ENCODE data around the gene CDCA7. TPM values are rescaled to one million over a fixed set of nuclear protein-coding genes. Genes with fewer than 3 reads are reported as not detected.

The CDCA7 gene
- total RNA-seq, 1 experiment from 2014 or later, result 29.3 TPM

DNA sequence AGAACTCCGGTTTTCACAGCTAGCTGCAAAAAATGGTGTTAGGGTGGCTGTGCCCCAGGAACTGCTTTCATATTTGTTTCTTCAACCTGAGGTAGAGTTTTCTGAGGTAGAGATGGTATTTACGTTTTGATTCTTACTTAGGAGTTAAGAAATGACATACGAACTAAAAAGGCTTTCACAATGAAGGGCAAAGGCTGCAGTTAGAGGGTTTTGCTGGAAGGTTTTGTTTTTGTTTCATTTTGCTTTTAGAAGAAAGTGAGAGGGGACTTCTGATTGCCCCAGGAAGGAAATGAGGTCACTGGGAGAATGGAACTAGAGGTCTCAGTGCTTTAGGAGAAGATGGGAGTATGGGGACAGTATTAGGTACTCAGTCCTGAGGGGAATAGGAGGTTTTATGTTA lies 15.5 kb downstream of the CDCA7 start:
- ChIA-PET CTCF (no interaction called here), POLR2A (ENCODE audit: unreplicated experiment) (no interaction called here)
- no TSS peak for BruUV-seq (replicated peaks)

DNA sequence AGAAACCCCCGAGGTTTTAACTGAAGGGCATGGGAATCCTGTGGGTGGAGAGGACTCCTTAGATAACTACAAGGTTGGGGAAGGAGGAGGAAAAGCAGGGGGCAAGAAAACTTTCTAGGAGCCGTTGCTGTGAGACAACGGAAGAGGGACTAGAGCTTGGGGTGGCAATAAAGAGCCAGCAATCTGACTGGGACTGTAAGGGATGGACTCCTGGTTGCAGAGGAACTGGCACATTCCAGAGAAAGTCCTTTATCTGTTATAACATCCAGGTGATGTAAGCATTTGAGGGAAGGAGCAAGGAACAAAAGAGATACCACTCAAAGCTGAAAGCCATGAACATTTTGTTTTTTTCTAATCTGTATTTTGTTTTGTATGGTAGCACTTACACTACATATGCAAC lies 16.4 kb downstream of the CDCA7 start:
- no peak overlapping the region for H3K27ac ChIP-seq (ENCODE audit: low read length)
- no peaks in the 10 kb centered on the region for H3K27me3 ChIP-seq (ENCODE audit: low read length)
- ChIA-PET CTCF (no interaction called here), POLR2A (ENCODE audit: unreplicated experiment) (no interaction called here)
- H3K9me3 ChIP-seq (ENCODE audit: low read length), result no peaks in the 10 kb centered on the region
- H2AFZ ChIP-seq (ENCODE audit: low read length), result no peak overlapping the region
- no peaks in the 10 kb centered on the region for H3K9me2 ChIP-seq (replicated peaks; ENCODE audit: low read length)
- no TSS peak for BruUV-seq (replicated peaks)
- H3K4me2 ChIP-seq (ENCODE audit: low read length), result no peak overlapping the region
- intact Hi-C loops (cut with micrococcal nuclease), result no loop called here
- DNase-seq (no peak), ATAC-seq (no peak)
- no peaks in the 10 kb centered on the region for H3K4me1 ChIP-seq (ENCODE audit: insufficient read depth, low read length)
- H3K4me3 ChIP-seq (ENCODE audit: low read length), result no peak overlapping the region
- H3K79me2 ChIP-seq (ENCODE audit: low read length), result no peaks in the 10 kb centered on the region
- H3K36me3 ChIP-seq (ENCODE audit: low read depth, low read length), result peaks cover 21% of the 10 kb centered on the region
- H3F3A ChIP-seq (ENCODE audit: low read length, unreplicated experiment), result no peaks in the 10 kb centered on the region
- no peak overlapping the region for H3K9ac ChIP-seq (ENCODE audit: low read length)
- no peaks in the 10 kb centered on the region for H4K20me1 ChIP-seq (ENCODE audit: low read length)
- TF ChIP-seq, protein P1, sequence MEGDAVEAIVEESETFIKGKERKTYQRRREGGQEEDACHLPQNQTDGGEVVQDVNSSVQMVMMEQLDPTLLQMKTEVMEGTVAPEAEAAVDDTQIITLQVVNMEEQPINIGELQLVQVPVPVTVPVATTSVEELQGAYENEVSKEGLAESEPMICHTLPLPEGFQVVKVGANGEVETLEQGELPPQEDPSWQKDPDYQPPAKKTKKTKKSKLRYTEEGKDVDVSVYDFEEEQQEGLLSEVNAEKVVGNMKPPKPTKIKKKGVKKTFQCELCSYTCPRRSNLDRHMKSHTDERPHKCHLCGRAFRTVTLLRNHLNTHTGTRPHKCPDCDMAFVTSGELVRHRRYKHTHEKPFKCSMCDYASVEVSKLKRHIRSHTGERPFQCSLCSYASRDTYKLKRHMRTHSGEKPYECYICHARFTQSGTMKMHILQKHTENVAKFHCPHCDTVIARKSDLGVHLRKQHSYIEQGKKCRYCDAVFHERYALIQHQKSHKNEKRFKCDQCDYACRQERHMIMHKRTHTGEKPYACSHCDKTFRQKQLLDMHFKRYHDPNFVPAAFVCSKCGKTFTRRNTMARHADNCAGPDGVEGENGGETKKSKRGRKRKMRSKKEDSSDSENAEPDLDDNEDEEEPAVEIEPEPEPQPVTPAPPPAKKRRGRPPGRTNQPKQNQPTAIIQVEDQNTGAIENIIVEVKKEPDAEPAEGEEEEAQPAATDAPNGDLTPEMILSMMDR (conservative IDR thresholded peaks at IDR 0.05; ENCODE audit: low read depth, low read length), result no peak
- TF ChIP-seq EZH2phosphoT487 (IDR thresholded peaks at IDR 0.05; ENCODE audit: borderline replicate concordance, low read length) (no peak), EZH2 (IDR thresholded peaks at IDR 0.05; ENCODE audit: low read length, unreplicated experiment) (no peak)

More for the DNA sequence above, 15.5 kb downstream of the CDCA7 start:
- Histone ChIP-seq H3K4me1 (ENCODE audit: insufficient read depth, low read length) (no peaks in the 10 kb centered on the region), H3K27ac (ENCODE audit: low read length) (no peak overlapping the region), H3K27me3 (ENCODE audit: low read length) (no peaks in the 10 kb centered on the region), H3K9me2 (replicated peaks; ENCODE audit: low read length) (no peaks in the 10 kb centered on the region), H3F3A (ENCODE audit: low read length, unreplicated experiment) (no peaks in the 10 kb centered on the region), H3K4me3 (ENCODE audit: low read length) (no peak overlapping the region), H3K9me3 (ENCODE audit: low read length) (no peaks in the 10 kb centered on the region), H3K4me2 (ENCODE audit: low read length) (no peak overlapping the region), H2AFZ (ENCODE audit: low read length) (no peak overlapping the region), H3K79me2 (ENCODE audit: low read length) (no peaks in the 10 kb centered on the region), H4K20me1 (ENCODE audit: low read length) (no peaks in the 10 kb centered on the region), H3K36me3 (ENCODE audit: low read depth, low read length) (peaks cover 29% of the 10 kb centered on the region), H3K9ac (ENCODE audit: low read length) (no peak overlapping the region)
- no peak for DNase-seq
- no peak for TF ChIP-seq EZH2 (IDR thresholded peaks at IDR 0.05; ENCODE audit: low read length, unreplicated experiment)
- TF ChIP-seq, protein P1 (conservative IDR thresholded peaks at IDR 0.05; ENCODE audit: low read depth, low read length), result no peak
- no peak for TF ChIP-seq EZH2phosphoT487 (IDR thresholded peaks at IDR 0.05; ENCODE audit: borderline replicate concordance, low read length)
- no peak for ATAC-seq
- intact Hi-C loops (cut with micrococcal nuclease), result no loop called here

DNA sequence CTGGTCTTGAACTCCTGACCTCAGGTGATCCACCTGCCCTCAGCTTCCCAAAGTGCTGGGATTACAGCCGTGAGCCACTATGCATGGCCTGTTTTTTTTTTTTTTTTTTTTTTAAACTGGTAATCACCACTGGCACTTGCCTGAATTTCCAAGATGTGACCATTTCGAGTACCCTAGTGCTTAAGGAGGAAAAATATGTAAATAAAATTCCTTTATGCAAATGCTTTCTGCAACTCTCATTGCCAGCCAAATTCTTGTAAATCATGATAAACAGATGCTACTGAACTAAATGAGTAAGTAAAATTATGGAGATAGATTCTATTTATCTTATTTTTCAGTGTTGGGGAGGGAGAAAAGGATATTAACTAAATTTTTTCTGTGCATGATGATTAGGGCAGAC lies 18.6 kb downstream of the CDCA7 start:
- Histone ChIP-seq H2AFZ (ENCODE audit: low read length) (no peak overlapping the region), H3F3A (ENCODE audit: low read length, unreplicated experiment) (no peaks in the 10 kb centered on the region), H3K4me1 (ENCODE audit: insufficient read depth, low read length) (no peaks in the 10 kb centered on the region), H4K20me1 (ENCODE audit: low read length) (no peaks in the 10 kb centered on the region), H3K27ac (ENCODE audit: low read length) (no peak overlapping the region), H3K9me2 (replicated peaks; ENCODE audit: low read length) (no peaks in the 10 kb centered on the region), H3K9ac (ENCODE audit: low read length) (no peak overlapping the region), H3K27me3 (ENCODE audit: low read length) (no peaks in the 10 kb centered on the region), H3K4me2 (ENCODE audit: low read length) (no peak overlapping the region), H3K79me2 (ENCODE audit: low read length) (no peaks in the 10 kb centered on the region), H3K9me3 (ENCODE audit: low read length) (no peaks in the 10 kb centered on the region), H3K4me3 (ENCODE audit: low read length) (no peak overlapping the region), H3K36me3 (ENCODE audit: low read depth, low read length) (peaks cover 3% of the 10 kb centered on the region)
- CTCF ChIA-PET, result no interaction called here
- POLR2A ChIA-PET (ENCODE audit: unreplicated experiment), result no interaction called here
- BruUV-seq (replicated peaks), result no TSS peak
- DNase-seq (no peak), ATAC-seq (no peak)
- intact Hi-C loops (cut with micrococcal nuclease), result no loop called here
- TF ChIP-seq EZH2 (IDR thresholded peaks at IDR 0.05; ENCODE audit: low read length, unreplicated experiment) (no peak), EZH2phosphoT487 (IDR thresholded peaks at IDR 0.05; ENCODE audit: borderline replicate concordance, low read length) (no peak)
- TF ChIP-seq, protein P1 (conservative IDR thresholded peaks at IDR 0.05; ENCODE audit: low read depth, low read length), result no peak

Measured in PC-3 (cell line).